ENCODE measurements around the gene METTL25B. TPM values are rescaled to one million over a fixed set of nuclear protein-coding genes. Genes with fewer than 3 reads are reported as not detected.

METTL25B gene
- total and polyA plus RNA-seq, 4 donors = 6.9 to 13.5 (median 11.5) TPM

- Histone ChIP-seq H3K9ac (ENCODE audit: low read depth in 1 of 2, low read length in 2 of 2) (peak overlapping the region; percentile 93 to 97), H3K4me1 (ENCODE audit: control insufficient read depth in 4 of 4, insufficient read depth in 4 of 4, low read length in 3 of 4) (peaks cover 6 to 61% (median 56%) of the 10 kb centered on the region in 4 donors), H3K27me3 (ENCODE audit: control insufficient read depth in 4 of 4, insufficient read depth in 4 of 4, low read length in 3 of 4) (no peaks in the 10 kb centered on the region), H3K36me3 (ENCODE audit: control insufficient read depth in 4 of 4, insufficient read depth in 3 of 4, low read depth in 1 of 4, low read length in 3 of 4) (peaks cover 0 to 4% (median 1%) of the 10 kb centered on the region in 4 donors), H3K27ac (ENCODE audit: low read depth in 1 of 2, low read length in 2 of 2) (peak overlapping the region; percentile 96 to 97), H3K9me3 (ENCODE audit: control insufficient read depth in 4 of 4, low read length in 3 of 4) (no peaks in the 10 kb centered on the region), H3K4me3 (ENCODE audit: low read depth in 1 of 3, low read length in 3 of 3) (peak overlapping the region; percentile 79 to 92 (median 86))
- peak; percentile 59 for DNase-seq (ENCODE audit: low spot score)
- TF ChIP-seq EGR1 (IDR thresholded peaks at IDR 0.05; ENCODE audit: low read depth in 2 of 2) (peak in 1 of 2 donors; percentile 20), ATF3 (IDR thresholded peaks at IDR 0.05) (no peak), NR2F2 (IDR thresholded peaks at IDR 0.05) (peak; percentile 46), FOXA1 (IDR thresholded peaks at IDR 0.05) (no peak), YY1 (IDR thresholded peaks at IDR 0.05) (peak; percentile 32), HNF4A (conservative IDR thresholded peaks at IDR 0.05) (peak; percentile 94 to 95), FOXA2 (IDR thresholded peaks at IDR 0.05) (no peak), JUND (IDR thresholded peaks at IDR 0.05) (peak in 1 of 2 donors; percentile 56), GABPA (IDR thresholded peaks at IDR 0.05 in 1 of 2, conservative IDR thresholded peaks at IDR 0.05 in 1 of 2) (peak in 1 of 2 donors; percentile 35), RAD21 (IDR thresholded peaks at IDR 0.05) (peak in 1 of 2 donors; percentile 13), REST (IDR thresholded peaks at IDR 0.05) (peak; percentile 68), RXRA (IDR thresholded peaks at IDR 0.05) (peak; percentile 80 to 84), ZBTB33 (IDR thresholded peaks at IDR 0.05) (no peak), HNF4G (IDR thresholded peaks at IDR 0.05) (peak; percentile 84), MAX (IDR thresholded peaks at IDR 0.05) (peak; percentile 36), SP1 (IDR thresholded peaks at IDR 0.05) (peak; percentile 86), CTCF (IDR thresholded peaks at IDR 0.05; ENCODE audit: low read depth, low read length, missing input control) (peak; percentile 29), TAF1 (conservative IDR thresholded peaks at IDR 0.05) (peak; percentile 62)
- WGBS = 10% methylated on average over 8 of the region's 8 CpGs
These were observed 21.3 kb downstream of the METTL25B start for GRCh38 chr1:156749419-156750118.

All from liver (tissue), 9 donors.